DMS153 treated with DMSO at 0.1 percent for 48 hours (cell line): ENCODE results near the gene DOCK1.

Source experiments
- DNase-seq: peaks from one replicate; lab custom pipeline; 2025; ENCODE audit not compliant: unreplicated experiment; lab: John Stamatoyannopoulos, UW

The DOCK1 gene

GRCh38 chr10:127129104-127129503, 223.9 kb downstream of the DOCK1 start:
- no peak for DNase-seq

GRCh38 chr10:127132451-127132850, 227.2 kb downstream of the DOCK1 start:
- DNase-seq, result no peak

- no peak for DNase-seq
Observed at GRCh38 chr10:127133225-127133624, 228.0 kb downstream of the DOCK1 start.

- DNase-seq, result no peak
Observed at GRCh38 chr10:127133672-127134500, 228.7 kb downstream of the DOCK1 start.

- no peak for DNase-seq
Observed at GRCh38 chr10:127135844-127136577, 230.8 kb downstream of the DOCK1 start.

- no peak for DNase-seq
Observed at GRCh38 chr10:127137391-127137790, 232.2 kb downstream of the DOCK1 start.

- DNase-seq, result no peak
Observed at GRCh38 chr10:127142136-127142535, 236.9 kb downstream of the DOCK1 start.

- DNase-seq, result no peak
Observed at GRCh38 chr10:127142856-127143255, 237.6 kb downstream of the DOCK1 start.

GRCh38 chr10:127145173-127145572, 239.9 kb downstream of the DOCK1 start:
- no peak for DNase-seq

GRCh38 chr10:127146661-127147060, 241.4 kb downstream of the DOCK1 start:
- DNase-seq, result no peak

GRCh38 chr10:127148066-127148932, 243.1 kb downstream of the DOCK1 start:
- no peak for DNase-seq

GRCh38 chr10:127148933-127149220, 243.6 kb downstream of the DOCK1 start:
- no peak for DNase-seq

GRCh38 chr10:127149501-127150081, 244.4 kb downstream of the DOCK1 start:
- no peak for DNase-seq

- no peak for DNase-seq
Observed at GRCh38 chr10:127150136-127150535, 244.9 kb downstream of the DOCK1 start.

- DNase-seq, result no peak
Observed at GRCh38 chr10:127151541-127151940, 246.3 kb downstream of the DOCK1 start.

- no peak for DNase-seq
Observed at GRCh38 chr10:127151981-127152699, 246.9 kb downstream of the DOCK1 start.

GRCh38 chr10:127153181-127153580, 248.0 kb downstream of the DOCK1 start:
- no peak for DNase-seq

- DNase-seq, result no peak
Observed at GRCh38 chr10:127154831-127155620, 249.8 kb downstream of the DOCK1 start.

- DNase-seq, result no peak
Observed at GRCh38 chr10:127157089-127157488, 251.9 kb downstream of the DOCK1 start.
